HepG2 (cell line): Measurements from ENCODE around the gene RASGRP1. TPM values are rescaled to one million over a fixed set of nuclear protein-coding genes. Genes with fewer than 3 reads are reported as not detected.

Experiments used
- ATAC-seq: fragments of 200-7000 bp; cut with Tn5 transposase; 3 replicates; pipeline ENCODE4 v1.9.1; 2020; ENCODE audit warnings: mild to moderate bottlenecking, moderate library complexity
- BruUV-seq: library from RNA; stranded (reverse); fragments of 400-500 nt; replicated peaks from 2 replicates; lab custom pipeline; 2021; lab: Mats Ljungman, UMichigan
- CTCF ChIA-PET: fragments of 300-600 bp; formaldehyde crosslinking; extraction: SDS; loops from one replicate; lab custom pipeline; 2021; ENCODE audit warnings: low total read pairs, inconsistent platforms, low intra/inter-chr PET ratio; lab: Yijun Ruan, JAX
- POLR2A ChIA-PET: fragments of 350-600 bp; sonication (Branson Sonifier 250); formaldehyde crosslinking; loops from one replicate; lab custom pipeline; 2020; ENCODE audit warnings: antibody characterized with exemption, inconsistent platforms; lab: Yijun Ruan, JAX
- DNase-seq: peaks from one replicate; pipeline ENCODE4 v3.0.0-alpha.2; 2015; ENCODE audit warnings: low spot score
- FAIRE-seq: peaks from 3 replicates; lab custom pipeline; 2011; peaks lifted over from hg19 to GRCh38; lab: Jason Lieb, UNC
- H2AFZ ChIP-seq: one replicate; pipeline ENCODE4 v1.6.1; 2011; ENCODE audit warnings: low read length, inconsistent platforms
- H3K27ac ChIP-seq: fragments of 300-600 bp; 3 replicates; pipeline ENCODE4 v1.8.0; 2011; ENCODE audit warnings: mixed run types, mild to moderate bottlenecking, mixed read lengths, low read length, inconsistent platforms; ENCODE audit not compliant: insufficient read depth; ENCODE audit errors: extremely low read length
- H3K27me3 ChIP-seq, 2 experiments: fragments of 200-600 bp in 1 of 2; 2 replicates in 1 of 2; 3 replicates in 1 of 2; pipeline versions ENCODE4 v1.6.0 to v1.8.0; 2011; ENCODE audit warnings: low read length in 2 of 2, mild to moderate bottlenecking in 2 of 2, moderate library complexity in 2 of 2, inconsistent platforms in 1 of 2; ENCODE audit not compliant: insufficient read depth in 2 of 2, control insufficient read depth in 1 of 2
- H3K36me3 ChIP-seq, 2 experiments: fragments of 200-600 bp in 1 of 2; replicated peaks in 1 of 2; 2 replicates in 1 of 2; 3 replicates in 1 of 2; pipeline versions ENCODE4 v1.5.1 to v1.8.0; 2011; ENCODE audit warnings: low read length in 2 of 2, inconsistent platforms in 1 of 2; ENCODE audit not compliant: insufficient read depth in 2 of 2, control insufficient read depth in 1 of 2
- H3K4me1 ChIP-seq: 2 replicates; pipeline ENCODE4 v1.5.1; 2012; ENCODE audit warnings: low read length, inconsistent platforms; ENCODE audit not compliant: insufficient read depth
- H3K4me2 ChIP-seq: 2 replicates; pipeline ENCODE4 v1.6.0; 2011; ENCODE audit warnings: low read depth, low read length, inconsistent platforms
- H3K4me3 ChIP-seq, 3 experiments: fragments of 200-600 bp in 1 of 3; sonication (generic), shearing (Covaris generic) in 1 of 3; replicated peaks in 1 of 3; 2 replicates each; pipeline ENCODE4 v1.5.1; 2011 to 2016; ENCODE audit warnings: low read length in 3 of 3, inconsistent platforms in 2 of 3, low read depth in 2 of 3, mild to moderate bottlenecking in 2 of 3, control low read depth in 1 of 3, mixed read lengths in 1 of 3; ENCODE audit not compliant: insufficient read depth in 1 of 3
- H3K79me2 ChIP-seq: one replicate; pipeline ENCODE4 v1.6.1; 2011; ENCODE audit warnings: low read length, inconsistent platforms; ENCODE audit not compliant: insufficient read depth
- H3K9ac ChIP-seq: 2 replicates; pipeline ENCODE4 v1.6.0; 2011; ENCODE audit warnings: mild to moderate bottlenecking, low read depth, low read length, inconsistent platforms; ENCODE audit not compliant: insufficient read depth
- H3K9me3 ChIP-seq: 2 replicates; pipeline ENCODE4 v1.5.1; 2012; ENCODE audit warnings: mild to moderate bottlenecking, low read length
- H4K20me1 ChIP-seq: 2 replicates; pipeline ENCODE4 v1.6.0; 2011; ENCODE audit warnings: inconsistent platforms, mild to moderate bottlenecking, low read length, moderate library complexity; ENCODE audit not compliant: insufficient read depth
- ATRX ChIP-seq: sonication (generic); formaldehyde crosslinking; IDR thresholded peaks from 2 replicates; pipeline ENCODE4 v1.4.0; 2020; ENCODE audit warnings: missing genetic modification reagents, borderline replicate concordance
- CEBPB ChIP-seq: IDR thresholded peaks from 2 replicates; pipeline ENCODE4 v1.6.1; 2011; ENCODE audit warnings: low read depth, low read length, improper control_type of control experiment, borderline replicate concordance
- CENPX ChIP-seq: sonication (generic); formaldehyde crosslinking; IDR thresholded peaks from 2 replicates; pipeline ENCODE4 v1.9.0; 2021; ENCODE audit warnings: mild to moderate bottlenecking, missing genetic modification reagents, moderate library complexity
- KAT2B ChIP-seq: fragments of 150-350 bp; IDR thresholded peaks from 2 replicates; pipeline ENCODE4 v1.6.1; 2014; ENCODE audit warnings: low read depth, low read length, borderline replicate concordance
- NCOA1 ChIP-seq: sonication (generic); formaldehyde crosslinking; IDR thresholded peaks from 2 replicates; pipeline ENCODE4 v1.9.0; 2021; ENCODE audit warnings: missing genetic modification reagents
- ONECUT2 ChIP-seq: sonication (generic); formaldehyde crosslinking; IDR thresholded peaks from 2 replicates; pipeline ENCODE4 v1.4.0; 2020; ENCODE audit warnings: missing genetic modification reagents
- PCBP1 ChIP-seq: fragments of 200-400 bp; formaldehyde crosslinking; IDR thresholded peaks from 2 replicates; pipeline ENCODE4 v1.6.1; 2017; ENCODE audit warnings: mild to moderate bottlenecking, low read depth, low read length, borderline replicate concordance
- PCBP2 ChIP-seq: fragments of 200-400 bp; formaldehyde crosslinking; optimal IDR thresholded peaks from 2 replicates; pipeline ENCODE3; 2018; ENCODE audit warnings: low read length, low read depth; ENCODE audit not compliant: poor library complexity, severe bottlenecking
- PHF8 ChIP-seq: sonication (generic); formaldehyde crosslinking; IDR thresholded peaks from 2 replicates; pipeline ENCODE4 v1.5.0; 2020; ENCODE audit warnings: missing genetic modification reagents
- SMAD9 ChIP-seq: sonication (generic); formaldehyde crosslinking; IDR thresholded peaks from 2 replicates; pipeline ENCODE4 v1.5.1; 2020; ENCODE audit warnings: mild to moderate bottlenecking, missing genetic modification reagents
- TAF1 ChIP-seq: sonication (generic); formaldehyde crosslinking; IDR thresholded peaks from 2 replicates; pipeline ENCODE4 v1.4.0; 2020; ENCODE audit warnings: missing genetic modification reagents
- TOPORS ChIP-seq: sonication (generic); formaldehyde crosslinking; IDR thresholded peaks from 2 replicates; pipeline ENCODE4 v1.8.0; 2023; ENCODE audit warnings: mild to moderate bottlenecking, missing genetic modification reagents
- ZNF121 ChIP-seq: sonication (generic); formaldehyde crosslinking; IDR thresholded peaks from 2 replicates; pipeline ENCODE4 v1.5.0; 2020; ENCODE audit warnings: mild to moderate bottlenecking, missing genetic modification reagents
- ZNF432 ChIP-seq: sonication (generic); formaldehyde crosslinking; IDR thresholded peaks from 2 replicates; pipeline ENCODE4 v1.5.0; 2020; ENCODE audit warnings: missing genetic modification reagents, mild to moderate bottlenecking, borderline replicate concordance
- ZNF790 ChIP-seq: sonication (generic); formaldehyde crosslinking; IDR thresholded peaks from 2 replicates; pipeline ENCODE4 v1.8.0; 2022; ENCODE audit warnings: missing genetic modification reagents, mild to moderate bottlenecking, borderline replicate concordance
- in situ Hi-C: cut with HindIII; loops from 2 replicates; pipeline ENCODE4 v1.10.0; 2017; ENCODE audit warnings: low pct_unique_long_range_greater_than_20kb; ENCODE audit not compliant: extremely low pct_ligation_motif_present
- intact Hi-C: fragments of 100-400 bp; cut with micrococcal nuclease; formaldehyde crosslinking; loops from one replicate; pipeline ENCODE4 v1.10.0; 2022; ENCODE audit not compliant: unreplicated experiment
- polyA plus RNA-seq, 8 experiments: library from polyadenylated mRNA; depleted of rRNA in 3 of 8; stranded (reverse) in 7 of 8; unstranded in 1 of 8; fragments of >200 nt; fragmentation: Illumina TruSeq in 4 of 8; extraction: Trizol in 4 of 8; gene quantifications; 2 replicates each; pipeline versions ENCODE4 v1.2.1 to v1.2.3, GENCODE V29; 2011 to 2016; ENCODE audit warnings: low read depth in 4 of 8, missing spikeins in 1 of 8, mixed read lengths in 1 of 8; ENCODE audit not compliant: insufficient read depth in 1 of 8
- total RNA-seq, 5 experiments: library from RNA; depleted of rRNA; stranded (reverse); fragments of >200 nt; fragmentation: Illumina TruSeq; extraction: Trizol; gene quantifications; 2 replicates each; pipeline ENCODE4 v1.2.3, GENCODE V29; 2016; ENCODE audit warnings: low read depth in 1 of 5

RASGRP1 gene
- total and polyA plus RNA-seq, 2 of the 13 experiments (the other 11 are each of a cell fraction or from before 2014, with no cell fraction given) = 0.07 TPM; not detected in 1

- ATAC-seq (no peak), FAIRE-seq (no peak), DNase-seq (no peak)
- Histone ChIP-seq H4K20me1 (no peaks in the 10 kb centered on the region), H3K4me2 (no peak overlapping the region), H3K36me3 (no peaks in the 10 kb centered on the region), H3K4me1 (no peaks in the 10 kb centered on the region), H3K27ac (no peak overlapping the region), H3K9ac (no peak overlapping the region), H3K79me2 (no peaks in the 10 kb centered on the region), H3K4me3 (no peak overlapping the region), H3K27me3 (peaks cover 0 to 15% of the 10 kb centered on the region in 2 experiments; a peak in 2 of 5 replicates), H2AFZ (no peak overlapping the region), H3K9me3 (no peaks in the 10 kb centered on the region)
- TF ChIP-seq CEBPB = no peak
- TF ChIP-seq ZNF121 (CRISPR knock-in tag) = no peak
- TF ChIP-seq TOPORS (CRISPR knock-in tag) = no peak
- TF ChIP-seq KAT2B = no peak
- TF ChIP-seq PHF8 (CRISPR knock-in tag) = no peak
- TF ChIP-seq ONECUT2 (CRISPR knock-in tag) = no peak
- no peak for TF ChIP-seq PCBP2
- TF ChIP-seq ZNF790 (CRISPR knock-in tag) = no peak
- no peak for TF ChIP-seq ATRX (CRISPR knock-in tag)
- no peak for TF ChIP-seq CENPX (CRISPR knock-in tag)
- TF ChIP-seq ZNF432 (CRISPR knock-in tag) = no peak
- no peak for TF ChIP-seq PCBP1
- TF ChIP-seq TAF1 (CRISPR knock-in tag) = no peak
- TF ChIP-seq NCOA1 (CRISPR knock-in tag) = no peak
- no peak for TF ChIP-seq SMAD9 (CRISPR knock-in tag)
- in situ Hi-C loops (no loop called here), intact Hi-C loops (no loop called here)
- BruUV-seq = no TSS peak
- POLR2A ChIA-PET = no interaction called here
- CTCF ChIA-PET = no interaction called here
These were observed 15.4 kb downstream of the RASGRP1 start for GRCh38 chr15:38549222-38549621.
